ENCODE data around the gene MOK. TPM values are rescaled to one million over a fixed set of nuclear protein-coding genes. Genes with fewer than 3 reads are reported as not detected.

The MOK gene
- polyA plus RNA-seq, 1 donor from 2014 or later = 63.6 TPM

- H3K9me2 ChIP-seq (ENCODE audit: insufficient read depth, low read length) = no peaks in the 10 kb centered on the region
- no peak overlapping the region for H3K4me2 ChIP-seq (ENCODE audit: low read length)
- H3K27ac ChIP-seq (ENCODE audit: low read length) = peak overlapping the region; percentile 45
- no peaks in the 10 kb centered on the region for H3K79me2 ChIP-seq (replicated peaks; ENCODE audit: insufficient read depth, low read length)
- H3K4me3 ChIP-seq (ENCODE audit: low read length) = peak overlapping the region; percentile 21
- H3K27me3 ChIP-seq (ENCODE audit: insufficient read depth, low read depth, low read length) = no peaks in the 10 kb centered on the region
- H2AFZ ChIP-seq (ENCODE audit: low read depth, low read length) = no peak overlapping the region
- no peaks in the 10 kb centered on the region for H4K20me1 ChIP-seq (ENCODE audit: insufficient read depth)
- H3K9me3 ChIP-seq (ENCODE audit: low read length) = no peaks in the 10 kb centered on the region
- TF ChIP-seq TAF1 (IDR thresholded peaks at IDR 0.05; ENCODE audit: low read depth) (no peak), RAD21 (conservative IDR thresholded peaks at IDR 0.05) (no peak), POLR2AphosphoS5 (IDR thresholded peaks at IDR 0.05) (no peak), REST (IDR thresholded peaks at IDR 0.05; ENCODE audit: borderline replicate concordance) (no peak), EP300 (conservative IDR thresholded peaks at IDR 0.05; ENCODE audit: poor library complexity, severe bottlenecking) (no peak), EZH2 (IDR thresholded peaks at IDR 0.05; ENCODE audit: borderline replicate concordance, insufficient read depth, low read length, poor library complexity, severe bottlenecking) (no peak), MXI1 (conservative IDR thresholded peaks at IDR 0.05; ENCODE audit: poor library complexity, severe bottlenecking) (no peak), CTCF (IDR thresholded peaks at IDR 0.05; ENCODE audit: poor library complexity, severe bottlenecking) (no peak), SMC3 (conservative IDR thresholded peaks at IDR 0.05; ENCODE audit: poor library complexity) (no peak)
- no peaks in the 10 kb centered on the region for H3K36me3 ChIP-seq (ENCODE audit: insufficient read depth, low read length)
- no peak overlapping the region for H3K9ac ChIP-seq (ENCODE audit: low read length)
- no peaks in the 10 kb centered on the region for H3F3A ChIP-seq (ENCODE audit: insufficient read depth, low read length, poor library complexity, severe bottlenecking)
Measured at GRCh38 chr14:102215576-102216250, 89.3 kb downstream of the MOK start.

GRCh38 chr14:102215071-102215470, 89.9 kb downstream of the MOK start:
- Histone ChIP-seq H3K9me2 (ENCODE audit: insufficient read depth, low read length) (no peaks in the 10 kb centered on the region), H3K36me3 (ENCODE audit: insufficient read depth, low read length) (no peaks in the 10 kb centered on the region), H3K27ac (ENCODE audit: low read length) (peak overlapping the region; percentile 45), H3F3A (ENCODE audit: insufficient read depth, low read length, poor library complexity, severe bottlenecking) (no peaks in the 10 kb centered on the region), H3K4me3 (ENCODE audit: low read length) (no peak overlapping the region), H3K4me2 (ENCODE audit: low read length) (no peak overlapping the region), H3K9me3 (ENCODE audit: low read length) (no peaks in the 10 kb centered on the region), H2AFZ (ENCODE audit: low read depth, low read length) (no peak overlapping the region), H3K9ac (ENCODE audit: low read length) (no peak overlapping the region), H4K20me1 (ENCODE audit: insufficient read depth) (no peaks in the 10 kb centered on the region), H3K79me2 (replicated peaks; ENCODE audit: insufficient read depth, low read length) (no peaks in the 10 kb centered on the region), H3K27me3 (ENCODE audit: insufficient read depth, low read depth, low read length) (no peaks in the 10 kb centered on the region)
- TF ChIP-seq RAD21 (conservative IDR thresholded peaks at IDR 0.05) (no peak), EZH2 (IDR thresholded peaks at IDR 0.05; ENCODE audit: borderline replicate concordance, insufficient read depth, low read length, poor library complexity, severe bottlenecking) (no peak), MXI1 (conservative IDR thresholded peaks at IDR 0.05; ENCODE audit: poor library complexity, severe bottlenecking) (no peak), EP300 (conservative IDR thresholded peaks at IDR 0.05; ENCODE audit: poor library complexity, severe bottlenecking) (no peak), POLR2AphosphoS5 (IDR thresholded peaks at IDR 0.05) (no peak), TAF1 (IDR thresholded peaks at IDR 0.05; ENCODE audit: low read depth) (no peak), REST (IDR thresholded peaks at IDR 0.05; ENCODE audit: borderline replicate concordance) (no peak), CTCF (IDR thresholded peaks at IDR 0.05; ENCODE audit: poor library complexity, severe bottlenecking) (no peak), SMC3 (conservative IDR thresholded peaks at IDR 0.05; ENCODE audit: poor library complexity) (no peak)

Data from neural cell (in vitro differentiated cells).